KOPT-K1 (cell line): ENCODE data around the gene INSR.
A peak's percentile ranks its signal among the peaks of the same experiment; 100 is the strongest.
"Not testable (repeated sequence)": the region's sequence is repeated elsewhere in the genome, so short reads cannot be mapped to it uniquely, and the experiment has no call there.

Source experiments
- H3K27ac ChIP-seq: fragments of 200-600 bp; sonication (generic); 2 replicates; pipeline ENCODE4 v1.5.1; 2016; ENCODE audit warnings: antibody characterized with exemption, mild to moderate bottlenecking, low read depth, low read length; ENCODE audit not compliant: poor library complexity, severe bottlenecking
- H3K36me3 ChIP-seq: fragments of 200-600 bp; sonication (generic); 2 replicates; pipeline ENCODE4 v1.5.1; 2017; ENCODE audit warnings: antibody characterized with exemption, mild to moderate bottlenecking, low read length, moderate library complexity; ENCODE audit not compliant: insufficient read depth
- H3K9me3 ChIP-seq: fragments of 200-600 bp; sonication (generic); 2 replicates; pipeline ENCODE4 v1.5.1; 2017; ENCODE audit warnings: antibody characterized with exemption, low read length, mild to moderate bottlenecking; ENCODE audit not compliant: insufficient read depth, poor library complexity, severe bottlenecking

Gene INSR

GRCh38 chr19:7226739-7227138 is 67.5 kb downstream of the INSR start:
- Histone ChIP-seq H3K9me3 (no peaks in the 10 kb centered on the region), H3K36me3 (no peaks in the 10 kb centered on the region), H3K27ac (no peak overlapping the region)

GRCh38 chr19:7225741-7226140 is 68.5 kb downstream of the INSR start:
- Histone ChIP-seq H3K9me3 (no peaks in the 10 kb centered on the region), H3K27ac (peak overlapping the region; percentile 48), H3K36me3 (no peaks in the 10 kb centered on the region)

- Histone ChIP-seq H3K9me3 (no peaks in the 10 kb centered on the region), H3K36me3 (no peaks in the 10 kb centered on the region), H3K27ac (no peak overlapping the region)
These were observed 69.2 kb downstream of the INSR start for GRCh38 chr19:7224995-7225394.

- no peaks in the 10 kb centered on the region for H3K36me3 ChIP-seq
- H3K9me3 ChIP-seq: no peaks in the 10 kb centered on the region
- no peak overlapping the region for H3K27ac ChIP-seq
These were observed 70.0 kb downstream of the INSR start for GRCh38 chr19:7224209-7224686.

- no peaks in the 10 kb centered on the region for H3K36me3 ChIP-seq
- H3K9me3 ChIP-seq: no peaks in the 10 kb centered on the region
- no peak overlapping the region for H3K27ac ChIP-seq
These were observed 70.8 kb downstream of the INSR start for GRCh38 chr19:7223429-7223828.

- Histone ChIP-seq H3K9me3 (no peaks in the 10 kb centered on the region), H3K36me3 (no peaks in the 10 kb centered on the region), H3K27ac (no peak overlapping the region)
These were observed 75.2 kb downstream of the INSR start for GRCh38 chr19:7219056-7219455.

- H3K36me3 ChIP-seq: no peaks in the 10 kb centered on the region
- no peak overlapping the region for H3K27ac ChIP-seq
These were observed 76.4 kb downstream of the INSR start for GRCh38 chr19:7217861-7218260.

GRCh38 chr19:7216373-7216902 is 77.8 kb downstream of the INSR start:
- no peaks in the 10 kb centered on the region for H3K9me3 ChIP-seq
- no peaks in the 10 kb centered on the region for H3K36me3 ChIP-seq
- no peak overlapping the region for H3K27ac ChIP-seq

More at GRCh38 chr19:7217861-7218260, 76.4 kb downstream of the INSR start:
- no peaks in the 10 kb centered on the region for H3K9me3 ChIP-seq

GRCh38 chr19:7215176-7215575 is 79.0 kb downstream of the INSR start:
- no peaks in the 10 kb centered on the region for H3K36me3 ChIP-seq
- no peak overlapping the region for H3K27ac ChIP-seq
- no peaks in the 10 kb centered on the region for H3K9me3 ChIP-seq

GRCh38 chr19:7214324-7215089 is 79.7 kb downstream of the INSR start:
- Histone ChIP-seq H3K36me3 (no peaks in the 10 kb centered on the region), H3K27ac (no peak overlapping the region), H3K9me3 (no peaks in the 10 kb centered on the region)

- no peaks in the 10 kb centered on the region for H3K9me3 ChIP-seq
- no peak overlapping the region for H3K27ac ChIP-seq
- no peaks in the 10 kb centered on the region for H3K36me3 ChIP-seq
These were observed 80.4 kb downstream of the INSR start for GRCh38 chr19:7213628-7214323.

- H3K27ac ChIP-seq: no peak overlapping the region
- no peaks in the 10 kb centered on the region for H3K9me3 ChIP-seq
- H3K36me3 ChIP-seq: no peaks in the 10 kb centered on the region
These were observed 82.8 kb downstream of the INSR start for GRCh38 chr19:7211191-7211951.

GRCh38 chr19:7210359-7210758 is 83.9 kb downstream of the INSR start:
- Histone ChIP-seq H3K36me3 (no peaks in the 10 kb centered on the region), H3K27ac (no peak overlapping the region), H3K9me3 (no peaks in the 10 kb centered on the region)

- not testable (repeated sequence) for H3K9me3 ChIP-seq, H3K27ac ChIP-seq, H3K36me3 ChIP-seq
These were observed 84.5 kb downstream of the INSR start for GRCh38 chr19:7209597-7210325.
